Measurements from ENCODE around the gene DNAJC5. TPM values are rescaled to one million over a fixed set of nuclear protein-coding genes. Genes with fewer than 3 reads are reported as not detected.

The DNAJC5 gene
- total RNA-seq, 1 experiment from 2014 or later: 28.5 TPM

DNA sequence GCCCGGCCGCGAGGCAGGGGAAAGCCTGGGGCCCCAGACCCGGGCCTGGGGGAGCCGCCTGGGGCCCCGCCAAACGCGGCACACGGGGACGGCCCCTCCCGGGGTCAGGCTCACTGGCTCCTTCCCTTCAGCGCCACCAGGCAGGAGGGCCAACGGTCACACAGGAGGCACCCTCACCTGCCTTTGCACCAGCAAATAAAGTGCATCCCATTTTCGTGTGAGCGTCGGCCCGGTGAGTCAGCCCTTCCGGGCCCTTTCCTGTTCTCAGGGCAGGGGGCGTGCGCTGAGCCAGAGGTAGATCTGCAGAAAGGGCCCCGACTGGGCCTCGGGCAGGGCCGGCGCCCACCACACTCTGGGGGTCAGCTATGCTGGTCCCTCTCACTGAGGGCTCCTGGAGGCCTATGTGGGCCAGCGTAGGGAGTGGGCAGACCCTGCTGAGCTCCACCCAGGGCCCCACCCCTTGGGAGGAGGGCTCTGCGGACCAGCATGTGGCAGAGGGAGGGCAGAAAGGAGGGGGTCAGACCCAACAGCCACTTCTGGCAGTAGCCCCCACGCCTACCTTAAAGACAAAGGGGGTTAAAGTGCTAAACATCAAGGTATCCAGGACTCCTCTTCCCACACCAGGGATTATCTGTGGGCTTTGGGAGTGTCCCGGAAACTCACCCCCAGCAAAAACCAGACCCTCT, 62.2 kb downstream of the DNAJC5 start (continued):
- TF ChIP-seq OVOL2 (CRISPR knock-in tag; IDR thresholded peaks at IDR 0.05; ENCODE audit: borderline replicate concordance): no peak
- 0 out of 2 replicates have a peak, but pooled peaks have one; percentile 22 for TF ChIP-seq ZNF121 (CRISPR knock-in tag; IDR thresholded peaks at IDR 0.05)
- 0 out of 2 replicates have a peak, but pooled peaks have one; percentile 61 for TF ChIP-seq ZBTB21 (CRISPR knock-in tag; IDR thresholded peaks at IDR 0.05; ENCODE audit: borderline replicate concordance)
- no peak for TF ChIP-seq ZNF532 (CRISPR knock-in tag; IDR thresholded peaks at IDR 0.05; ENCODE audit: borderline replicate concordance)
- peak; percentile 74; the same call in 1 of the 2 replicates for TF ChIP-seq SP1 (CRISPR knock-in tag; conservative IDR thresholded peaks at IDR 0.05)
- TF ChIP-seq ZNF232 (CRISPR knock-in tag; IDR thresholded peaks at IDR 0.05): no peak
- TF ChIP-seq, protein P1, sequence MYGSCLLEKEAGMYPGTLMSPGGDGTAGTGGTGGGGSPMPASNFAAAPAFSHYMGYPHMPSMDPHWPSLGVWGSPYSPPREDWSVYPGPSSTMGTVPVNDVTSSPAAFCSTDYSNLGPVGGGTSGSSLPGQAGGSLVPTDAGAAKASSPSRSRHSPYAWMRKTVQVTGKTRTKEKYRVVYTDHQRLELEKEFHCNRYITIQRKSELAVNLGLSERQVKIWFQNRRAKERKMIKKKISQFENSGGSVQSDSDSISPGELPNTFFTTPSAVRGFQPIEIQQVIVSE (CRISPR knock-in tag; IDR thresholded peaks at IDR 0.05; ENCODE audit: borderline replicate concordance): no peak
- no peak for TF ChIP-seq IRF2 (CRISPR knock-in tag; IDR thresholded peaks at IDR 0.05; ENCODE audit: borderline replicate concordance, low read depth)
- TF ChIP-seq JUN (CRISPR knock-in tag; IDR thresholded peaks at IDR 0.05): no peak
- TF ChIP-seq JAZF1 (CRISPR knock-in tag; IDR thresholded peaks at IDR 0.05): no peak
- peak; percentile 23; the same call in 1 of the 2 replicates for TF ChIP-seq HMGXB4 (CRISPR knock-in tag; IDR thresholded peaks at IDR 0.05)
- peak; percentile 29; the same call in 1 of the 2 replicates for TF ChIP-seq E2F5 (CRISPR knock-in tag; IDR thresholded peaks at IDR 0.05)
- TF ChIP-seq, protein P2, sequence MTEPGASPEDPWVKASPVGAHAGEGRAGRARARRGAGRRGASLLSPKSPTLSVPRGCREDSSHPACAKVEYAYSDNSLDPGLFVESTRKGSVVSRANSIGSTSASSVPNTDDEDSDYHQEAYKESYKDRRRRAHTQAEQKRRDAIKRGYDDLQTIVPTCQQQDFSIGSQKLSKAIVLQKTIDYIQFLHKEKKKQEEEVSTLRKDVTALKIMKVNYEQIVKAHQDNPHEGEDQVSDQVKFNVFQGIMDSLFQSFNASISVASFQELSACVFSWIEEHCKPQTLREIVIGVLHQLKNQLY (CRISPR knock-in tag; IDR thresholded peaks at IDR 0.05): no peak
- TF ChIP-seq GABPB1 (CRISPR knock-in tag; IDR thresholded peaks at IDR 0.05): peak; percentile 64
- no peak for TF ChIP-seq AR (CRISPR knock-in tag; IDR thresholded peaks at IDR 0.05)
- no peak for TF ChIP-seq EMX1 (CRISPR knock-in tag; IDR thresholded peaks at IDR 0.05)
- TF ChIP-seq KAT7 (CRISPR knock-in tag; IDR thresholded peaks at IDR 0.05; ENCODE audit: borderline replicate concordance): no peak
- TF ChIP-seq ETV6 (CRISPR knock-in tag; IDR thresholded peaks at IDR 0.05): peak; percentile 36; the same call in 1 of the 2 replicates
- TF ChIP-seq NFYB (CRISPR knock-in tag; conservative IDR thresholded peaks at IDR 0.05; ENCODE audit: low read depth): no peak
- peak; percentile 60 for TF ChIP-seq ZNF423 (CRISPR knock-in tag; IDR thresholded peaks at IDR 0.05)
- TF ChIP-seq, protein P3, sequence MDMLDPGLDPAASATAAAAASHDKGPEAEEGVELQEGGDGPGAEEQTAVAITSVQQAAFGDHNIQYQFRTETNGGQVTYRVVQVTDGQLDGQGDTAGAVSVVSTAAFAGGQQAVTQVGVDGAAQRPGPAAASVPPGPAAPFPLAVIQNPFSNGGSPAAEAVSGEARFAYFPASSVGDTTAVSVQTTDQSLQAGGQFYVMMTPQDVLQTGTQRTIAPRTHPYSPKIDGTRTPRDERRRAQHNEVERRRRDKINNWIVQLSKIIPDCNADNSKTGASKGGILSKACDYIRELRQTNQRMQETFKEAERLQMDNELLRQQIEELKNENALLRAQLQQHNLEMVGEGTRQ (CRISPR knock-in tag; IDR thresholded peaks at IDR 0.05): no peak
- no peak for TF ChIP-seq ATF1 (CRISPR knock-in tag; IDR thresholded peaks at IDR 0.05)
- 0 out of 2 replicates have a peak, but pooled peaks have one; percentile 7 for TF ChIP-seq TEAD1 (CRISPR knock-in tag; IDR thresholded peaks at IDR 0.05)
- no peak for TF ChIP-seq RORB (CRISPR knock-in tag; IDR thresholded peaks at IDR 0.05)
- peak; percentile 11; the same call in 1 of the 2 replicates for TF ChIP-seq FOXP4 (CRISPR knock-in tag; IDR thresholded peaks at IDR 0.05)
